Measurements from ENCODE around the gene HECTD4. TPM values are rescaled to one million over a fixed set of nuclear protein-coding genes. Genes with fewer than 3 reads are reported as not detected.

Gene HECTD4
- total RNA-seq, 1 donor from 2014 or later: 98.8 TPM

DNA sequence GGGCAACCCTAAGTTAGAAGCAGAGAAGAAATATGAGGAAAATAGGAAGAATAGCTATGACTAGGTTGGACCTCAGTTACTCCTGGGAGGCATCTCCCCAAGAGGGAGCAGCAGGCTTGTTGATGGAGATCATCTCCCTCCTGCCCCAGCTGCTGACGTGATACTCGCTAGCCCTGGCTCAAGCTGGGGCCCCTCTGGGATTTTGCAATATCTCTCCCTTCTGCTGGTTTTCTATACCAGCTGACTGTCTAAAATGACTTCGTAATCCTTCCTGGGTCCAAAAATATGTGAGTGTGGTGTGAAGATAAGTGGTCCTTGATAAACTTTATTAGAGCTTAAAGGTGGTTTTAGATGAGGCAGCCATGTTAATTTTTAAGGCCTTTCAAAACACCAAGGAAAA lies 4.5 kb upstream of the HECTD4 start:
- H3K9me3 Mint-ChIP-seq: no peaks in the 10 kb centered on the region
- TF ChIP-seq CTCF (IDR thresholded peaks at IDR 0.05): no peak
- no peak overlapping the region for H3K4me3 Mint-ChIP-seq
- H3K27me3 Mint-ChIP-seq: no peaks in the 10 kb centered on the region
- POLR2A ChIA-PET: interaction anchor here (0.7 to 1.7 kb wide), 2 partner anchors 189 to 307 kb away, joined by 3 to 6 read pairs; no protein-coding TSS in a partner anchor
- no peak for ATAC-seq (ENCODE audit: low read depth)
- no peaks in the 10 kb centered on the region for H3K36me3 Mint-ChIP-seq (ENCODE audit: low read depth)
- peaks cover 12% of the 10 kb centered on the region for H3K4me1 Mint-ChIP-seq
- CTCF ChIA-PET: interaction anchor here (0.7 to 4.3 kb wide), 26 partner anchors 8 to 442 kb away, joined by 3 to 99 read pairs (median 4); no protein-coding TSS in a partner anchor
- intact Hi-C loops (cut with micrococcal nuclease): loop anchor here (1.0 to 10.0 kb wide), 6 partner anchors 91 to 792 kb away; partner anchors contain the start of genes ACAD10, ATXN2 and BRAP
- no peak overlapping the region for H3K27ac Mint-ChIP-seq
- DNase-seq: no peak

DNA sequence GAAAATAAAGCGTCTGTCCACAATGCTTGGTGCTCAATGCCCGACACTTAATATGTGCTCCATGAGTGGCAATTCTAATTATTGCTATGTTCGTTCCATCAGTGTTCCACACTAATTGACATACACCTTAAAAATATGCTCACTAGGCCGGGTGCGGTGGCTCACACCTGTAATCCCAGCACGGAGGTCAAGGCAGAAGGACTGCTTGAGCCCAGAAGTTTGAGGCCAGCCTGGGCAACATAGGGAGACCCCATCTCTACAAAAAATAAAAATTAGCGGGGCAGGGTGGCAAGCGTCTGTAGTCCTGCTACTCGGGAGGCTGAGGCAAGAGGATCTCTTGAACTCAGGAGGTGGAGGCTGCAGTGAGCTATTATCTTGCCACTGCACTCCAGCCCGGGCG lies 635 bp upstream of the HECTD4 start:
- ChIA-PET CTCF (no interaction called here), POLR2A (no interaction called here)
- Mint-ChIP-seq H3K4me3 (peak overlapping the region; percentile 91), H3K9me3 (no peaks in the 10 kb centered on the region), H3K27ac (no peak overlapping the region), H3K4me1 (peaks cover 34% of the 10 kb centered on the region), H3K27me3 (no peaks in the 10 kb centered on the region), H3K36me3 (ENCODE audit: low read depth) (no peaks in the 10 kb centered on the region)
- ATAC-seq (ENCODE audit: low read depth): no peak
- intact Hi-C loops (cut with micrococcal nuclease): loop anchor here (1.0 to 10.0 kb wide), 8 partner anchors 26 to 788 kb away; partner anchors contain the start of genes ACAD10, ATXN2, BRAP and RPL6
- TF ChIP-seq CTCF (IDR thresholded peaks at IDR 0.05): no peak
- DNase-seq: no peak

- no peak for TF ChIP-seq CTCF (IDR thresholded peaks at IDR 0.05)
- CTCF ChIA-PET: no interaction called here
- H3K4me1 Mint-ChIP-seq: peaks cover 33% of the 10 kb centered on the region
- no peaks in the 10 kb centered on the region for H3K9me3 Mint-ChIP-seq
- POLR2A ChIA-PET: interaction anchor here (0.5 to 1.5 kb wide), 4 partner anchors 10 to 785 kb away, joined by 5 to 9 read pairs (median 5); no protein-coding TSS in a partner anchor
- intact Hi-C loops (cut with micrococcal nuclease): loop anchor here (5.0 to 10.0 kb wide), 3 partner anchors 304 to 787 kb away; partner anchors contain the start of genes ACAD10, ATXN2 and BRAP
- H3K27ac Mint-ChIP-seq: peak overlapping the region; percentile 88
- DNase-seq (no peak), ATAC-seq (ENCODE audit: low read depth) (peak; percentile 34)
- H3K4me3 Mint-ChIP-seq: peak overlapping the region; percentile 97
- H3K27me3 Mint-ChIP-seq: no peaks in the 10 kb centered on the region
- no peaks in the 10 kb centered on the region for H3K36me3 Mint-ChIP-seq (ENCODE audit: low read depth)
Observed at GRCh38 chr12:112381406-112381882, 787 bp downstream of the HECTD4 start.

- CTCF ChIA-PET: no interaction called here
- Mint-ChIP-seq H3K4me3 (peak overlapping the region; percentile 97), H3K9me3 (no peaks in the 10 kb centered on the region), H3K27ac (peak overlapping the region; percentile 88), H3K36me3 (ENCODE audit: low read depth) (no peaks in the 10 kb centered on the region), H3K4me1 (peaks cover 34% of the 10 kb centered on the region), H3K27me3 (no peaks in the 10 kb centered on the region)
- DNase-seq (peak; percentile 16), ATAC-seq (ENCODE audit: low read depth) (no peak)
- no peak for TF ChIP-seq CTCF (IDR thresholded peaks at IDR 0.05)
- intact Hi-C loops (cut with micrococcal nuclease): loop anchor here (5.0 to 10.0 kb wide), 3 partner anchors 304 to 786 kb away; partner anchors contain the start of genes ACAD10, ATXN2 and BRAP
- POLR2A ChIA-PET: interaction anchor here (0.5 to 1.5 kb wide), 4 partner anchors 9 to 784 kb away, joined by 5 to 9 read pairs (median 5); no protein-coding TSS in a partner anchor
Observed at GRCh38 chr12:112380663-112381405, 1.4 kb downstream of the HECTD4 start.

DNA sequence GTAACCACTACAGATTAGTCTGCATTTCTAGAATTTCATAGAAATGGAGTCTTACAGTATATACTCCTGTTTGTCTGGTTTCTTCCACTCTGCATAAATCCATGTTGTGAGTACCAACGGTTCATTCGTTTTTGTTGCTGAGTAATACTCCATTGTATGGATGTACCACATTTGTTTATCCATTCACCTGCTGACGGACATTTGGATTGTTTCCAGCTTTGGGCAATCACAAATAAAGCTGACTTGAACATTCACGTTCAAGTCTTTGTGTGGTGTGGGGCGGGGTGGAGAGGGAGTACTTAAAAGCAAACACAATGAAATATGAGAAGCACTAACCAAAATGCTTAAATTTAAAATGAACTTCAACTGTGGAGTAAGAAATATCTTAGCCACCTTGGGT lies 7.1 kb downstream of the HECTD4 start:
- intact Hi-C loops (cut with micrococcal nuclease): no loop called here
- no peak for ATAC-seq (ENCODE audit: low read depth)
- Mint-ChIP-seq H3K27me3 (no peaks in the 10 kb centered on the region), H3K36me3 (ENCODE audit: low read depth) (peaks cover 6% of the 10 kb centered on the region), H3K27ac (no peak overlapping the region), H3K4me1 (peaks cover 42% of the 10 kb centered on the region), H3K4me3 (no peak overlapping the region), H3K9me3 (no peaks in the 10 kb centered on the region)
- ChIA-PET POLR2A (no interaction called here), CTCF (no interaction called here)
- DNase-seq: no peak
- TF ChIP-seq CTCF (IDR thresholded peaks at IDR 0.05): no peak

Data from activated B cell treated with CpG ODN at 0.5 μM for 24 hours (primary cell).